Measurements from ENCODE around the gene KIF1A. TPM values are rescaled to one million over a fixed set of nuclear protein-coding genes. Genes with fewer than 3 reads are reported as not detected.

Gene KIF1A
- total RNA-seq (under 1 TPM; 0.42 to 0.87 TPM), polyA plus RNA-seq (ENCODE audit: insufficient read length in 6 of 6) (1 to 10 TPM; 1.5 to 6.4 (median 2.2) TPM)
- long read RNA-seq, donor 1, result 0 reads
- long read RNA-seq, donor 2, result 0 reads
- long read RNA-seq, donor 3, result 0 reads
- long read RNA-seq, donor 4, partial matches to known transcripts, result 1 of 1 reads
- long read RNA-seq, donor 4, other reads (novel, unspliced or antisense), result 0 of 1 reads
- long read RNA-seq, donor 5, result 0 reads
- long read RNA-seq, donor 6, result 0 reads
- long read RNA-seq, donor 7, result 0 reads
- long read RNA-seq, donor 8, result 0 reads
- long read RNA-seq, donor 9, result 0 reads
- long read RNA-seq, donor 10, result 0 reads
- long read RNA-seq, donor 11, partial matches to known transcripts, result 75 of 76 reads
- long read RNA-seq, donor 11, other reads (novel, unspliced or antisense), result 0 of 76 reads
- long read RNA-seq, donor 12, result 0 reads

GRCh38 chr2:240819858-240820606 lies at the start of gene KIF1A:
TSS of gene KIF1A (minus strand) at chr2:240820219. CDS start at chr2:240797752, 22,467 bp downstream.
- Histone ChIP-seq H3K9me3 (no peaks in the 10 kb centered on the region), H3K27me3 (peaks cover 59 to 88% of the 10 kb centered on the region in 2 donors), H3K27ac (no peak within 1 kb of the TSS), H3K36me3 (no peaks in the 10 kb centered on the region), H3K4me1 (peaks cover 0 to 27% of the 10 kb centered on the region in 2 donors), H3K4me3 (no peak within 1 kb of the TSS)
- DNase-seq (peak in 2 of 4 donors; percentile 53 to 71), ATAC-seq (no peak)
- TF ChIP-seq, protein P1, sequence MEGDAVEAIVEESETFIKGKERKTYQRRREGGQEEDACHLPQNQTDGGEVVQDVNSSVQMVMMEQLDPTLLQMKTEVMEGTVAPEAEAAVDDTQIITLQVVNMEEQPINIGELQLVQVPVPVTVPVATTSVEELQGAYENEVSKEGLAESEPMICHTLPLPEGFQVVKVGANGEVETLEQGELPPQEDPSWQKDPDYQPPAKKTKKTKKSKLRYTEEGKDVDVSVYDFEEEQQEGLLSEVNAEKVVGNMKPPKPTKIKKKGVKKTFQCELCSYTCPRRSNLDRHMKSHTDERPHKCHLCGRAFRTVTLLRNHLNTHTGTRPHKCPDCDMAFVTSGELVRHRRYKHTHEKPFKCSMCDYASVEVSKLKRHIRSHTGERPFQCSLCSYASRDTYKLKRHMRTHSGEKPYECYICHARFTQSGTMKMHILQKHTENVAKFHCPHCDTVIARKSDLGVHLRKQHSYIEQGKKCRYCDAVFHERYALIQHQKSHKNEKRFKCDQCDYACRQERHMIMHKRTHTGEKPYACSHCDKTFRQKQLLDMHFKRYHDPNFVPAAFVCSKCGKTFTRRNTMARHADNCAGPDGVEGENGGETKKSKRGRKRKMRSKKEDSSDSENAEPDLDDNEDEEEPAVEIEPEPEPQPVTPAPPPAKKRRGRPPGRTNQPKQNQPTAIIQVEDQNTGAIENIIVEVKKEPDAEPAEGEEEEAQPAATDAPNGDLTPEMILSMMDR (IDR thresholded peaks at IDR 0.05), result no peak
- intact Hi-C loops (cut with DNase I), result no loop called here

GRCh38 chr2:240869109-240869955 lies 49.3 kb upstream of the KIF1A start:
- DNase-seq, result peak in 1 of 4 donors; percentile 60
- Histone ChIP-seq H3K4me1 (no peaks in the 10 kb centered on the region), H3K27me3 (no peaks in the 10 kb centered on the region), H3K4me3 (no peak overlapping the region), H3K36me3 (no peaks in the 10 kb centered on the region), H3K27ac (no peak overlapping the region), H3K9me3 (no peaks in the 10 kb centered on the region)
- TF ChIP-seq, protein P1 (IDR thresholded peaks at IDR 0.05), result no peak
- intact Hi-C loops (cut with DNase I), result no loop called here
- ATAC-seq, result no peak

DNA sequence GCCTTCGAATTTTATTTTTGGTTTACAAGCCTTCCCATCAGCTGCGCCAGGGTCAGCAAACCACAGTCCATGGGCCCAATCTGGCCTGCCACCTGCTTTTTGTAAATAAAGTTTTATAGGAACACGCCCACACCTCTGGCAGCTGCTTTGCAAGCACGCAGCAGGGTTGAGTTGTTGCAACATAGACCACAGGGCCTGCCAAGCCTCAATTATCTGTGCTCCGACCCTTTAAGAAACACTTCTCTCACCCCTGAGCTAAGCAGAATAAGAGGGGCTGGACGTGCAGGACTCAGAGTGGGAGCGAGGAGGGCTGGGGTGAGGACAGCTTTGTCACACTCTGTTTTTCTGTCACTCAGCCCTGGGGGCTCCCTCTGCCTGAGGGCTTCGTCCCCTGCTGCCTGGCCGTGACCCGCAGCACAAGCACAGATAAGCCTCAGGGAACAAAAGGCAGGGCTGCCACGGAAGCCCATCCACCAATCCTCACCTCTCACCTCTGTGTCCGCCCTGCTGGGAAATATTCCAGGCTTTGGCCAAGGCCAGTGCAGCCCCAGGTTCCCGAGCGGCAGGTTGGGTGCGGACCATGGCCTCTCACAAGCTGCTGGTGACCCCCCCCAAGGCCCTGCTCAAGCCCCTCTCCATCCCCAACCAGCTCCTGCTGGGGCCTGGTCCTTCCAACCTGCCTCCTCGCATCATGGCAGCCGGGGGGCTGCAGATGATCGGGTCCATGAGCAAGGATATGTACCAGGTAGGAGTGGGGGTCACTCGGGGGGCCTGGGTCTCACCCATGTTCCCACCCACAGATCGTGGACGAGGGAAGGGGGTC lies 48.5 kb upstream of the KIF1A start, which contains the start of gene AGXT:
Gene AGXT, plus strand, starts transcription at position 539 of the 823 bp plus-strand sequence. Its CDS starts 42 bp downstream, at position 581.
- Histone ChIP-seq H3K27me3 (no peaks in the 10 kb centered on the region), H3K4me1 (no peaks in the 10 kb centered on the region), H3K27ac (no peak within 1 kb of the TSS), H3K9me3 (no peaks in the 10 kb centered on the region), H3K36me3 (no peaks in the 10 kb centered on the region), H3K4me3 (no peak within 1 kb of the TSS)
- DNase-seq (peak in 2 of 4 donors; percentile 40 to 67), ATAC-seq (peak; percentile 23)
- intact Hi-C loops (cut with DNase I), result no loop called here
- TF ChIP-seq, protein P1 (IDR thresholded peaks at IDR 0.05), result no peak

DNA sequence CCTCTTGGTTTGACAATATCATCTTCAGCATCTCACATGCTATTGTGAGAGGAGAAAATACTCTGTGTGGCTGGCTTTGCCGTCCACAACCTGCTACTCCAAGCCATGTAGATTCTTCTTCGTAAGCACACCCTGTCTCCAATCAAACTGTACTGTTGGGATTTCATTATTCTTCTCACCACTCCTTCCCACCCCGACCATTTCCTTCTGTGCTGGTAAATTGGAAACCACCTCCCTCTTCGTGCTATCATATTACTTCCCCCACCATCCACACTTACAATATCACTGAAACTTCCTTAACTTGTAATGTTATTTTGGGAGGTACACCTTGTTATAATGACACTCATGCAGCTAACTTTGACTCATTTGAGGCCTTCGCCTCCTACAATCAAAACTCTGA lies 45.4 kb upstream of the KIF1A start:
- Histone ChIP-seq H3K27me3 (no peaks in the 10 kb centered on the region), H3K27ac (no peak overlapping the region), H3K4me3 (no peak overlapping the region), H3K9me3 (no peaks in the 10 kb centered on the region), H3K4me1 (no peaks in the 10 kb centered on the region), H3K36me3 (no peaks in the 10 kb centered on the region)
- no peak for ATAC-seq
- DNase-seq, result no peak
- intact Hi-C loops (cut with DNase I), result no loop called here
- TF ChIP-seq, protein P1 (IDR thresholded peaks at IDR 0.05), result no peak
